HCT116 (cell line): ENCODE measurements around the gene SZRD1. TPM values are rescaled to one million over a fixed set of nuclear protein-coding genes. Genes with fewer than 3 reads are reported as not detected.

ENCODE experiments used
- ATAC-seq: fragments of 200-7000 bp; cut with Tn5 transposase; 2 replicates; pipeline ENCODE4 v1.9.1; 2020; ENCODE audit warnings: mild to moderate bottlenecking, moderate library complexity
- BruUV-seq: library from RNA; stranded (reverse); fragments of 400-500 nt; replicated peaks from 2 replicates; lab custom pipeline; 2021; lab: Mats Ljungman, UMichigan
- CTCF ChIA-PET: fragments of 300-600 bp; sonication (Branson Sonifier 250); formaldehyde crosslinking; loops from one replicate; lab custom pipeline; 2021; ENCODE audit warnings: antibody characterized with exemption; lab: Charles Lee
- POLR2A ChIA-PET: fragments of 300-600, 350-600 bp; sonication (Branson Sonifier 250); formaldehyde crosslinking; loops from one replicate; lab custom pipeline; 2021; ENCODE audit warnings: antibody characterized with exemption; lab: Charles Lee
- RAD21 ChIA-PET, 2 experiments: fragments of 300-600 bp; sonication (Branson Sonifier 250); formaldehyde crosslinking; loops; one replicate each; lab custom pipeline; 2023; ENCODE audit warnings: low total read pairs in 2 of 2; ENCODE audit not compliant: uncharacterized antibody in 2 of 2, unreplicated experiment in 2 of 2, low non-redundant PET in 1 of 2; lab: Charles Lee
- DNase-seq: peaks from one replicate; pipeline ENCODE4 v3.0.0-alpha.2; 2010; ENCODE audit warnings: low read depth, low spot score
- H2AFZ ChIP-seq: fragments of 200-600 bp; shearing (Covaris generic), sonication (generic); 2 replicates; pipeline ENCODE4 v1.6.1; 2017; ENCODE audit warnings: low read depth, mixed run types, mixed read lengths, antibody characterized with exemption, low read length; ENCODE audit not compliant: poor library complexity, severe bottlenecking
- H3K27ac ChIP-seq: 2 replicates; pipeline ENCODE4 v1.5.1; 2012; ENCODE audit warnings: low read depth, low read length
- H3K27me3 ChIP-seq: fragments of 200-600 bp; sonication (generic); 2 replicates; pipeline ENCODE4 v1.6.1; 2016; ENCODE audit warnings: mixed run types, low read length, mixed read lengths; ENCODE audit not compliant: insufficient read depth
- H3K36me3 ChIP-seq, 2 experiments: fragments of 200-500 bp in 1 of 2; fragments of 200-600 bp in 1 of 2; sonication (Bioruptor generic) in 1 of 2; sonication (generic) in 1 of 2; 2 replicates each; pipeline versions ENCODE4 v1.5.1 to v1.6.1; 2014 to 2016; ENCODE audit warnings: low read length in 2 of 2, inconsistent platforms in 1 of 2, mixed read lengths in 1 of 2, mixed run types in 1 of 2; ENCODE audit not compliant: insufficient read depth in 2 of 2, control insufficient read depth in 1 of 2
- H3K4me1 ChIP-seq, 2 experiments: fragments of 200-600 bp in 1 of 2; sonication (generic) in 1 of 2; 2 replicates each; pipeline versions ENCODE4 v1.5.1 to v1.6.1; 2012 to 2017; ENCODE audit warnings: low read length in 2 of 2, inconsistent platforms in 1 of 2, mild to moderate bottlenecking in 1 of 2, mixed read lengths in 1 of 2, mixed run types in 1 of 2, moderate library complexity in 1 of 2; ENCODE audit not compliant: insufficient read depth in 2 of 2, control insufficient read depth in 1 of 2
- H3K4me2 ChIP-seq: fragments of 200-600 bp; sonication (generic); 2 replicates; pipeline ENCODE4 v1.6.1; 2017; ENCODE audit warnings: mixed run types, low read length, mixed read lengths
- H3K4me3 ChIP-seq, 2 experiments: fragments of 200-600 bp in 1 of 2; sonication (generic) in 1 of 2; replicated peaks in 1 of 2; 2 replicates each; pipeline ENCODE4 v1.5.1; 2011 to 2016; ENCODE audit warnings: low read length in 2 of 2, control low read depth in 1 of 2, low read depth in 1 of 2, mild to moderate bottlenecking in 1 of 2, mixed read lengths in 1 of 2, mixed run types in 1 of 2
- H3K79me2 ChIP-seq: fragments of 200-600 bp; sonication (generic); 2 replicates; pipeline ENCODE4 v1.6.1; 2017; ENCODE audit warnings: mild to moderate bottlenecking, mixed run types, low read length, moderate library complexity, mixed read lengths; ENCODE audit not compliant: insufficient read depth
- H3K9ac ChIP-seq: fragments of 200-600 bp; sonication (generic); 2 replicates; pipeline ENCODE4 v1.6.1; 2016; ENCODE audit warnings: low read length, mixed read lengths
- H3K9me2 ChIP-seq: fragments of 200-600 bp; sonication (generic), shearing (Covaris generic); 2 replicates; pipeline ENCODE4 v1.6.1; 2017; ENCODE audit warnings: mixed run types, mild to moderate bottlenecking, moderate library complexity; ENCODE audit not compliant: insufficient read depth
- H3K9me3 ChIP-seq, 2 experiments: fragments of 200-500 bp in 1 of 2; fragments of 200-600 bp in 1 of 2; sonication (Bioruptor generic) in 1 of 2; sonication (generic) in 1 of 2; 2 replicates each; pipeline ENCODE4 v1.6.1; 2014 to 2017; ENCODE audit warnings: low read length in 2 of 2, mixed read lengths in 2 of 2, inconsistent platforms in 1 of 2, low read depth in 1 of 2, mild to moderate bottlenecking in 1 of 2, mixed run types in 1 of 2, moderate library complexity in 1 of 2; ENCODE audit not compliant: control insufficient read depth in 1 of 2, insufficient read depth in 1 of 2
- H4K20me1 ChIP-seq: fragments of 200-600 bp; sonication (generic), shearing (Covaris generic); 2 replicates; pipeline ENCODE4 v1.6.1; 2017; ENCODE audit warnings: mixed run types, mild to moderate bottlenecking, moderate library complexity; ENCODE audit not compliant: insufficient read depth
- CEBPB ChIP-seq: IDR thresholded peaks from 2 replicates; pipeline ENCODE4 v1.6.1; 2012; ENCODE audit warnings: low read depth
- CTCF ChIP-seq, 3 experiments: fragments of 200-600 bp in 1 of 3; sonication (generic) in 1 of 3; IDR thresholded peaks in 2 of 3; conservative IDR thresholded peaks in 1 of 3; 2 replicates each; pipeline ENCODE4 v1.5.1; 2012 to 2017; ENCODE audit warnings: low read depth in 2 of 3, low read length in 2 of 3, antibody characterized with exemption in 1 of 3, borderline replicate concordance in 1 of 3, control low read depth in 1 of 3, mild to moderate bottlenecking in 1 of 3, mixed read lengths in 1 of 3, mixed run types in 1 of 3, moderate library complexity in 1 of 3; ENCODE audit not compliant: insufficient read depth in 1 of 3
- REST ChIP-seq: IDR thresholded peaks from 2 replicates; pipeline ENCODE4 v1.6.1; 2012; ENCODE audit warnings: low read depth
- TCF7L2 ChIP-seq: IDR thresholded peaks from 2 replicates; pipeline ENCODE4 v1.7.0; 2011; ENCODE audit warnings: borderline replicate concordance, inconsistent platforms; ENCODE audit not compliant: insufficient read depth, insufficient read length; ENCODE audit errors: extremely low read depth
- ZBTB33 ChIP-seq: IDR thresholded peaks from 2 replicates; pipeline ENCODE4 v1.6.1; 2011; ENCODE audit warnings: mild to moderate bottlenecking, low read length, moderate library complexity; ENCODE audit not compliant: insufficient replicate concordance; ENCODE audit errors: extremely low read depth
- intact Hi-C: fragments of 100-400 bp; cut with micrococcal nuclease; formaldehyde crosslinking; loops from 2 replicates; pipeline ENCODE4 v1.10.0; 2022
- total RNA-seq: library from RNA; stranded (reverse); gene quantifications from one replicate; pipeline ENCODE4 v1.2.1, GENCODE V29; 2021; ENCODE audit not compliant: unreplicated experiment

The SZRD1 gene
- total RNA-seq, 1 experiment from 2014 or later: 141 TPM

- POLR2A ChIA-PET: no interaction called here
- H2AFZ ChIP-seq: no peak overlapping the region
Observed at GRCh38 chr1:16434501-16434900, 67.5 kb downstream of the SZRD1 start.

More at GRCh38 chr1:16434501-16434900, 67.5 kb downstream of the SZRD1 start:
- Histone ChIP-seq H4K20me1 (no peaks in the 10 kb centered on the region), H3K4me3 (no peak overlapping the region), H3K36me3 (no peaks in the 10 kb centered on the region), H3K9ac (no peak overlapping the region), H3K27ac (no peak overlapping the region), H3K9me2 (no peaks in the 10 kb centered on the region), H3K79me2 (no peaks in the 10 kb centered on the region), H3K4me2 (no peak overlapping the region), H3K9me3 (no peaks in the 10 kb centered on the region), H3K4me1 (peaks cover 0 to 5% of the 10 kb centered on the region in 2 experiments; a peak in 1 of 4 replicates), H3K27me3 (no peaks in the 10 kb centered on the region)
- ChIA-PET CTCF (no interaction called here), RAD21 (no interaction called here)
- ATAC-seq (no peak), DNase-seq (no peak)
- no peak for TF ChIP-seq REST
- no peak for TF ChIP-seq TCF7L2
- no peak for TF ChIP-seq ZBTB33
- no peak for TF ChIP-seq CTCF (IDR thresholded peaks at IDR 0.05 in 2 of 3, conservative IDR thresholded peaks at IDR 0.05 in 1 of 3; ENCODE audit: borderline replicate concordance in 1 of 3, insufficient read depth in 1 of 3, low read depth in 2 of 3, low read length in 2 of 3)
- no peak for TF ChIP-seq CEBPB
- BruUV-seq: no TSS peak
- intact Hi-C loops: no loop called here
